PC-3 (cell line): Measurements from ENCODE around the gene VPS8. TPM values are rescaled to one million over a fixed set of nuclear protein-coding genes. Genes with fewer than 3 reads are reported as not detected.

Experiments used
- ATAC-seq: fragments of 200-7000 bp; cut with Tn5 transposase; 2 replicates; pipeline ENCODE4 v1.9.1; 2020; ENCODE audit warnings: mild to moderate bottlenecking, moderate library complexity
- BruUV-seq: library from RNA; stranded (reverse); fragments of 400-500 nt; replicated peaks from 2 replicates; lab custom pipeline; 2021; lab: Mats Ljungman, UMichigan
- CTCF ChIA-PET: fragments of 300-600 bp; sonication (Branson Sonifier 250); formaldehyde crosslinking; loops from one replicate; lab custom pipeline; 2022; ENCODE audit warnings: antibody characterized with exemption; lab: Charles Lee
- POLR2A ChIA-PET: fragments of 300-600 bp; sonication (Branson Sonifier 250); formaldehyde crosslinking; loops from one replicate; lab custom pipeline; 2022; ENCODE audit warnings: antibody characterized with exemption; ENCODE audit not compliant: unreplicated experiment; lab: Charles Lee
- DNase-seq: peaks from one replicate; pipeline ENCODE4 v3.0.0-alpha.2; 2015
- H2AFZ ChIP-seq: fragments of 300-600 bp; sonication (generic); 2 replicates; pipeline ENCODE4 v1.6.0; 2016; ENCODE audit warnings: antibody characterized with exemption, low read length
- H3F3A ChIP-seq: fragments of 300-600 bp; sonication (generic); one replicate; pipeline ENCODE4 v1.6.0; 2017; ENCODE audit warnings: antibody characterized with exemption, low read length, control low read depth, mild to moderate bottlenecking; ENCODE audit not compliant: unreplicated experiment
- H3K27ac ChIP-seq: fragments of 300-600 bp; sonication (generic); 2 replicates; pipeline ENCODE4 v1.5.1; 2016; ENCODE audit warnings: mild to moderate bottlenecking, low read length
- H3K27me3 ChIP-seq: fragments of 300-600 bp; sonication (generic); 2 replicates; pipeline ENCODE4 v1.6.1; 2016; ENCODE audit warnings: low read length, mixed read lengths
- H3K36me3 ChIP-seq: fragments of 300-600 bp; sonication (generic); 2 replicates; pipeline ENCODE4 v1.6.1; 2016; ENCODE audit warnings: low read depth, mixed run types, low read length, mixed read lengths
- H3K4me1 ChIP-seq: fragments of 300-600 bp; sonication (generic); 2 replicates; pipeline ENCODE4 v1.5.1; 2016; ENCODE audit warnings: low read length; ENCODE audit not compliant: insufficient read depth
- H3K4me2 ChIP-seq: fragments of 300-600 bp; sonication (generic); 2 replicates; pipeline ENCODE4 v1.6.0; 2016; ENCODE audit warnings: low read length
- H3K4me3 ChIP-seq: fragments of 300-600 bp; sonication (generic); 2 replicates; pipeline ENCODE4 v1.5.1; 2016; ENCODE audit warnings: mild to moderate bottlenecking, low read length, mixed read lengths
- H3K79me2 ChIP-seq: fragments of 300-600 bp; sonication (generic); 2 replicates; pipeline ENCODE4 v1.6.1; 2017; ENCODE audit warnings: low read length, mixed read lengths
- H3K9ac ChIP-seq: fragments of 300-600 bp; sonication (generic); 2 replicates; pipeline ENCODE4 v1.6.0; 2016; ENCODE audit warnings: mild to moderate bottlenecking, low read length
- H3K9me2 ChIP-seq: fragments of 300-600 bp; sonication (generic); replicated peaks from 2 replicates; pipeline ENCODE4 v1.6.1; 2016; ENCODE audit warnings: mixed run types, low read length, mixed read lengths
- H3K9me3 ChIP-seq: fragments of 300-600 bp; sonication (generic); 2 replicates; pipeline ENCODE4 v1.6.1; 2016; ENCODE audit warnings: low read length, mixed read lengths
- H4K20me1 ChIP-seq: fragments of 300-600 bp; sonication (generic); 2 replicates; pipeline ENCODE4 v1.6.1; 2016; ENCODE audit warnings: low read length, mixed read lengths
- CTCF ChIP-seq: fragments of 300-600 bp; sonication (generic); conservative IDR thresholded peaks from 2 replicates; pipeline ENCODE4 v1.5.1; 2017; ENCODE audit warnings: antibody characterized with exemption, low read depth, mild to moderate bottlenecking, low read length
- EZH2 ChIP-seq: fragments of 300-600 bp; sonication (generic); IDR thresholded peaks from one replicate; pipeline ENCODE4 v1.6.1; 2017; ENCODE audit warnings: antibody characterized with exemption, mild to moderate bottlenecking, low read length; ENCODE audit not compliant: unreplicated experiment
- EZH2phosphoT487 ChIP-seq: fragments of 300-600 bp; sonication (generic); IDR thresholded peaks from 2 replicates; pipeline ENCODE4 v1.6.1; 2018; ENCODE audit warnings: mild to moderate bottlenecking, antibody characterized with exemption, low read length, borderline replicate concordance
- intact Hi-C: fragments of 100-400 bp; cut with micrococcal nuclease; formaldehyde crosslinking; loops from 2 replicates; pipeline ENCODE4 v1.9.0; 2023
- total RNA-seq: library from RNA; depleted of rRNA; stranded (reverse); fragments of >200 nt; gene quantifications from 2 replicates; pipeline ENCODE4 v1.2.3, GENCODE V29; 2014

The VPS8 gene
- total RNA-seq, 1 experiment from 2014 or later = 38.0 TPM

GRCh38 chr3:185042312-185043050 lies 230.5 kb downstream of the VPS8 start:
- H3K27ac ChIP-seq = no peak overlapping the region
- H3K9ac ChIP-seq = no peak overlapping the region
- ChIA-PET POLR2A (no interaction called here), CTCF (no interaction called here)
- no peaks in the 10 kb centered on the region for H3K27me3 ChIP-seq
- DNase-seq (no peak), ATAC-seq (no peak)
- H3K4me2 ChIP-seq = no peak overlapping the region
- BruUV-seq = no TSS peak
- no peaks in the 10 kb centered on the region for H3F3A ChIP-seq
- TF ChIP-seq EZH2phosphoT487 = no peak
- no peak for TF ChIP-seq CTCF
- no peak for TF ChIP-seq EZH2
- no peaks in the 10 kb centered on the region for H3K9me2 ChIP-seq
- no peaks in the 10 kb centered on the region for H3K36me3 ChIP-seq
- no peaks in the 10 kb centered on the region for H3K4me1 ChIP-seq
- no peak overlapping the region for H2AFZ ChIP-seq
- no peaks in the 10 kb centered on the region for H4K20me1 ChIP-seq
- no peak overlapping the region for H3K4me3 ChIP-seq
- intact Hi-C loops = no loop called here
- H3K9me3 ChIP-seq = no peaks in the 10 kb centered on the region
- no peaks in the 10 kb centered on the region for H3K79me2 ChIP-seq

GRCh38 chr3:185046164-185046515 lies 234.2 kb downstream of the VPS8 start:
- H4K20me1 ChIP-seq = no peaks in the 10 kb centered on the region
- ATAC-seq = no peak
- H3K9ac ChIP-seq = no peak overlapping the region
- no peak overlapping the region for H3K4me3 ChIP-seq
- no peaks in the 10 kb centered on the region for H3K9me3 ChIP-seq
- peaks cover 3% of the 10 kb centered on the region for H3K36me3 ChIP-seq
- CTCF ChIA-PET = no interaction called here
- POLR2A ChIA-PET = no interaction called here
- no TSS peak for BruUV-seq
- no peak for DNase-seq
- no peak overlapping the region for H2AFZ ChIP-seq
- no peak overlapping the region for H3K4me2 ChIP-seq
- no peak overlapping the region for H3K27ac ChIP-seq
- TF ChIP-seq EZH2 (no peak), CTCF (no peak), EZH2phosphoT487 (no peak)
- H3K9me2 ChIP-seq = no peaks in the 10 kb centered on the region
- H3K4me1 ChIP-seq = no peaks in the 10 kb centered on the region
- no peaks in the 10 kb centered on the region for H3K27me3 ChIP-seq
- no peaks in the 10 kb centered on the region for H3K79me2 ChIP-seq
- no peaks in the 10 kb centered on the region for H3F3A ChIP-seq
- intact Hi-C loops = no loop called here

- TF ChIP-seq EZH2 = no peak
- TF ChIP-seq CTCF = no peak
- no peak for TF ChIP-seq EZH2phosphoT487
- Histone ChIP-seq H3K9me2 (no peaks in the 10 kb centered on the region), H3K27ac (no peak overlapping the region), H3K36me3 (peaks cover 3% of the 10 kb centered on the region), H3K27me3 (no peaks in the 10 kb centered on the region), H2AFZ (no peak overlapping the region), H3K9ac (no peak overlapping the region), H3K9me3 (no peaks in the 10 kb centered on the region), H3F3A (no peaks in the 10 kb centered on the region), H3K4me2 (no peak overlapping the region), H3K79me2 (no peaks in the 10 kb centered on the region), H3K4me3 (no peak overlapping the region), H3K4me1 (no peaks in the 10 kb centered on the region), H4K20me1 (no peaks in the 10 kb centered on the region)
- no TSS peak for BruUV-seq
- intact Hi-C loops = no loop called here
- DNase-seq (no peak), ATAC-seq (no peak)
- CTCF ChIA-PET = no interaction called here
- POLR2A ChIA-PET = no interaction called here
Measured at GRCh38 chr3:185046603-185047002, 234.6 kb downstream of the VPS8 start.
